Spleen (tissue), 7 donors: ENCODE results near the gene FBXW10.
"Not testable (repeated sequence)": the region's sequence is repeated elsewhere in the genome, so short reads cannot be mapped to it uniquely, and the experiment has no call there.

ENCODE experiments used
- POLR2A ChIP-seq, 3 donors: fragments of 450-650 bp; IDR thresholded peaks; one replicate each; pipeline ENCODE4 v1.5.1; 2017; ENCODE audit warnings: antibody characterized with exemption in 3 of 3, mild to moderate bottlenecking in 1 of 3
- TF ChIP-seq, protein P1 (sequence below), 11 experiments: fragments of 200-600 bp in 7 of 11; fragments of 450-650 bp in 4 of 11; sonication (generic) in 4 of 11; IDR thresholded peaks in 8 of 11; conservative IDR thresholded peaks in 3 of 11; 1 replicate in 7 of 11; 2 replicates in 4 of 11; pipeline versions ENCODE4 v1.4.0 to v1.8.0; 2016 to 2021; ENCODE audit warnings: antibody characterized with exemption in 11 of 11, inconsistent platforms in 4 of 11, mild to moderate bottlenecking in 1 of 11
- donor health status: DM: no; HTN: no; CAD: no; lungs with moderate emphysema.
- donor health status: DM: no; HTN: no; CAD: no.
- donor health status: DM: no; HTN: no; CAD: no.

DNA sequence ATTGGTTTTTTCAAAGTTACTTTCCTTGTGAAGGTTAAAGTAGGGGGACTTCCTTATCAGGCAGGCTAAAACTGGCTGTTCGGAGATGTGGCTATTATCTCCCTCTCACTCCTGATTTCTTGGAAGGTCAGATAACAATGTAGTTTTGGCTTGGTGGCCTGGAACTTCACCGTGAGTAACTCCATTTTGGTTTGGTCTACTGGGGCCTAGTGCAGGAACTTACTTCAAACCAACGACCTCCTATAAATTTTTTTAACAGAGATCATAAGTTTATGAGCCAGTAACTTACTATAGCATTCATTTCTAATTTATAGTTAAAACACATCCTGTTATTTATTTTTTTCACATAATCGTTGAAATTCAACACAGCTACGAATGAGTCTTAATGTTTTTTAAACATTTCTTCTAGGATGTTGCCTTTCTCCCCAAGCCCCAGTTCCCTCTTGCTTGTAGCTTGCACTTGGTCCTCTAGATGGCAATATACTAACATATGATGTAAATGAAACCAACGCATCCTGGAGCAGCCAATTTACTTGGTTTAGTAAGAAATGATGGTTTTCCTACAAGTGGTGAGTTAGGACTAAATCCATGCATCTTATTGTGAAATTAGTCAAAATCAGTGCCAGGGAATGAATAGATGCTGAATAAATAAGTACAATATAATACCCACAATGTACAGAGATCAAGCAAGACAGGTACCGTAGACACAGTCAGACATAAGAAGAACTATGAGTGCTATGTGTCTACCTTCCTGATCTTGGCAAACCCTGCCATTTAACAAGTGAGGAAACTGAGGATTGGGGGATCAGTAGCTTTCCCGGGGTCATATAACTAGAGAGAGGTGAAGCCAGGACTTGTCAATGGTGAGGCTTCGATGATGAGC is 72.9 kb downstream of the FBXW10 start:
- TF ChIP-seq, protein P1, sequence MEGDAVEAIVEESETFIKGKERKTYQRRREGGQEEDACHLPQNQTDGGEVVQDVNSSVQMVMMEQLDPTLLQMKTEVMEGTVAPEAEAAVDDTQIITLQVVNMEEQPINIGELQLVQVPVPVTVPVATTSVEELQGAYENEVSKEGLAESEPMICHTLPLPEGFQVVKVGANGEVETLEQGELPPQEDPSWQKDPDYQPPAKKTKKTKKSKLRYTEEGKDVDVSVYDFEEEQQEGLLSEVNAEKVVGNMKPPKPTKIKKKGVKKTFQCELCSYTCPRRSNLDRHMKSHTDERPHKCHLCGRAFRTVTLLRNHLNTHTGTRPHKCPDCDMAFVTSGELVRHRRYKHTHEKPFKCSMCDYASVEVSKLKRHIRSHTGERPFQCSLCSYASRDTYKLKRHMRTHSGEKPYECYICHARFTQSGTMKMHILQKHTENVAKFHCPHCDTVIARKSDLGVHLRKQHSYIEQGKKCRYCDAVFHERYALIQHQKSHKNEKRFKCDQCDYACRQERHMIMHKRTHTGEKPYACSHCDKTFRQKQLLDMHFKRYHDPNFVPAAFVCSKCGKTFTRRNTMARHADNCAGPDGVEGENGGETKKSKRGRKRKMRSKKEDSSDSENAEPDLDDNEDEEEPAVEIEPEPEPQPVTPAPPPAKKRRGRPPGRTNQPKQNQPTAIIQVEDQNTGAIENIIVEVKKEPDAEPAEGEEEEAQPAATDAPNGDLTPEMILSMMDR (IDR thresholded peaks at IDR 0.05 in 8 of 11, conservative IDR thresholded peaks at IDR 0.05 in 3 of 11), result peak; percentile 28 to 90 (median 71)
- not testable (repeated sequence) for TF ChIP-seq POLR2A (IDR thresholded peaks at IDR 0.05)
